HG02981 (cell line): Measurements from ENCODE around the gene CDH7.

ENCODE experiments used
- ATAC-seq: cut with Tn5 transposase; IDR thresholded peaks from one replicate; pipeline ENCODE4 v1.9.1; 2021; ENCODE audit warnings: mild to moderate bottlenecking, moderate library complexity; ENCODE audit not compliant: unreplicated experiment

The CDH7 gene

DNA sequence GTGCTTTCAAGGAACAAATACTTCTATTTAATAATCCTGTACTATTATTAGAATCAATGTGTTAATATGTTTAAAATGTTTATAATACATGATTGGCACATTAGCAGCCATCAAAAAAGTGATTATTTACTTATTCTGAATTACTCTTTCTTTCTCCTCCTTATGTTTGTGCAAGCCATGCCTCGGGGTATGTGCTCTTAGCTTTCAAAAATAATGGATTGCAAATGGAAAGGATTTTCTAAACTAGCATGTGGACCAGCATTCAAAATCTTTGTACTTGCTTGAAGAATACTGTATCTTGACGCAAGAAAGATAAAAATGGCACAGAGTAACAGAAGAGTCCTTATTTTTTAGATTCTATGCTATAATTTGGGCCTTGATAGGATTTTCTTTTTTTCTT lies 156.5 kb downstream of the CDH7 start:
- no peak for ATAC-seq

- no peak for ATAC-seq
Measured at GRCh38 chr18:65919018-65919417, 168.2 kb downstream of the CDH7 start.

DNA sequence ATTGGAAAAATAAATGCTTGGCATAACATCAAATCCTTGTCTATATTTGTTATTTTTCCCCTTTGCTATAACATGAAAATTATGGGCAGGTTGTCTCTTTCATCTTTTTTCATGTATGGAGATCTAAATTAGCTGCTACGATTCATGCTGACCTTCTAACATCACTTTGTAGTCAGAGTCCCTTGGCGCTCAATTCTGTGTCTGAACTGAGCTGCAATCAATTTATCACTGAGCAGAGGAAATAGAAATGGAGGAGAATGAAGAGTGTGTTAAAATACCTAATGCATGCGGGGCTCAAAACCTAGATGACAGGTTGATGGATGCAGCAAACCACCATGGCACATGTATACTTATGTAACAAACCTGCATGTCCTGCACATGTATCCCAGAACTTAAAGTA lies 168.9 kb downstream of the CDH7 start:
- ATAC-seq: no peak

DNA sequence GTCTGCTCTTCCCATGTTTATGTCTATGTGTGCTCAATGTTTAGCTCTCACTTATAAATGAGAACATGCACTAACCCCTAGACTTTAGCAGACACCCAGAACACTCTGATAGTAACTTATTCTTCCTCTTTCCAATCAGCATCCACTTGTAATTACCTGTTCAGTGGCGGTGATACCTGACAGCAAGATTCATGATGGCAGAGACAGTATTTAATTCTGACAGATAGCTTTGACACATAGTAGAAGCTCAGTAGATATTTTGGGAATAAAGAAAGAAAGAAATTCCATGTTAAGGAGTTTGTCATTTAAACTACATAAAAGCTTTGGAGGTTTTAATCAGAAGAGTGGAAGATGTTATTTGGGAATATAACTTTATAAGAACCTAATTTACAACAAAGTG lies 171.3 kb downstream of the CDH7 start:
- ATAC-seq: no peak

DNA sequence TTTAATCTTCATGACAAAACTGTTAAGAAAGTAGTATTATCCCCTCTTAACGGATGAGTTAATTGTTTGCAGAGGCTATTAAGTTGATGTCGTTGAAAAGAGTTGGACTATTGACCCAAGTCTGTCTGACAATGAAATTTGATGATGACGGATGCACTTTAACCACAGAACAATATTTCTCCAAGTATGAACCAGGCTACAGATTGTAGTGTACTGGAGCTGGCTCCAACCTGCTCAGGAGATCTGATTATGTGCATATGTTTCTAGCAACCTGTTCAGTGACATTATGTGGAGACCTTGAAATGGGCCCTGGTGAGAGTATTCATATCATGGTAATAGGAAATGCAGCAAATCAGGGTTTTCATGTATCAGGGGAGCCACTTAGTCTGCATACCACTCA lies 174.1 kb downstream of the CDH7 start:
- no peak for ATAC-seq

DNA sequence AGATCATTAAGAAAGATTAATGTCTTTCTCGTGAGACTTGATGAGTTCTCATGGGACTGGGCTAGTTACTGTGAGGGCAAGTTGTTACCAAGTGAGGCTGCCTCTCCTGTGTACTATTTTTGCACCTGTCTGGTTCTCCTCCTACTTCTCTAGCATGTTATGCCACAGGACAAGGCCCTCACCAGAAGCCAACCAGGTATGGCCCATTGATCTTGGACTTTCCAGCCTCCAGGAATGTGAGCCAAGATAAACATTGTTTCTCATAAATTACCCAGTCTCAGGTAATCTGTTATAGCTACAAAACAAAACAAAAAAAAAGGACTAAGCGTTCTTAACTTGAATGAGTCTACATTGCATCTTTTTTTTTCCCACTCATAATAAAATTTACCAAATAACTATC lies 184.1 kb downstream of the CDH7 start:
- no peak for ATAC-seq

DNA sequence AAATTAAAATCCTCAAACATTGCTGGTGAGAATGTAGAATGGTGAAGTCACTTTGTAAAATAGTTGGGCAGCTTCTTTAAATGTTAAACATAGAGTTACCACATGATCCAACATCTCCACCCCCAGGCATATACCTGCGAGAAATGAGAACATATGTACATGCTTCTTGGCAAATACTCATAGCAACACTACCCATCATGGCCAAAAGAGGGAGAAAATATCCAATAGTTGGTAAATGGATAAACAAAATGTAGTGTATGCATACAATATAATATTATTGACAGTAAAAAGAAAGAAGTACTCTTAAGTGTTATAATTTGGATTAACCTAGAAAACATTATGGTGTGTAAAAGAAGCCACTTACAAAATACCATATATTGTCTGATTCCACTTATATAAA lies 185.9 kb downstream of the CDH7 start:
- ATAC-seq: no peak

GRCh38 chr18:65937180-65937579 lies 186.4 kb downstream of the CDH7 start:
- no peak for ATAC-seq

- ATAC-seq: peak; percentile 89
Measured at GRCh38 chr18:65938592-65939372, 188.0 kb downstream of the CDH7 start.
